PC-9 (cell line): ENCODE measurements around the gene OSGIN1.

ENCODE experiments used
- EZH2 ChIP-seq: fragments of 200-600 bp; sonication (generic); IDR thresholded peaks from 2 replicates; pipeline ENCODE4 v1.8.0; 2017; ENCODE audit warnings: antibody characterized with exemption, low read depth
- TF ChIP-seq, protein P1 (sequence below): fragments of 200-600 bp; sonication (generic); conservative IDR thresholded peaks from 2 replicates; pipeline ENCODE4 v1.6.1; 2017; ENCODE audit warnings: mixed run types, antibody characterized with exemption, mild to moderate bottlenecking, moderate library complexity

DNA sequence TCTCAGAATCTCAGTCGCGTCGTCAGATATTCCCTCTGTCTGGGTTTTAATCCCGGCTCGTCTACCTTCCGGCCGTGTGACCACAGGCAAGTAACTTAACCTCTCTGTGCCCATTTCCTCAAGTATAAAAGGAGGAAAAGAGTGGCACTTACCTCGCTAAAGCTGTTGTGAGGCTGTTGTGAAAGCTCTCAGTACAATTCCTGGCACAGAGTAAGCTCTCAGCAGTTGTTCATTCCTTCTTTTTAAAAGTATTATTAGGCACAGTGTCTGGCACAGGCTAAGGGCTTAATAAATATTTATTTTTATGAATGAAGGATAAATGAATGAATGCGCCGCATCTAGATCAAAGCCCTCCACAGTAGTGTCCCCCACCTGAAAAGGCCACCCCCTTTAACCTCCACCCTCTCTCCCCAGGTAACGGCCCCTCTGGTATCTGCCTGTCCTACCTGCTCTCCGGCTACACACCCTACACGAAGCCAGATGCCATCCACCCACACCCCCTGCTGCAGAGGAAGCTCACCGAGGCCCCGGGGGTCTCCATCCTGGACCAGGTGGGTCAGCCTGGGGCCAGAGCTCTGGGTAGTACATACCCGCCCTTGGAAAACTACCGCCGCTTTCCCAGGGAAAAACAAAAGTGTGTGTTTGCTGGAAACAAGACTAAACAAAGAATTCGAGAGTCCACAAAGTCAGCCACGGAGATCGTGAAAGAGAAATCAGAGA lies 6.0 kb downstream of the OSGIN1 start:
- no peak for TF ChIP-seq EZH2
- TF ChIP-seq, protein P1, sequence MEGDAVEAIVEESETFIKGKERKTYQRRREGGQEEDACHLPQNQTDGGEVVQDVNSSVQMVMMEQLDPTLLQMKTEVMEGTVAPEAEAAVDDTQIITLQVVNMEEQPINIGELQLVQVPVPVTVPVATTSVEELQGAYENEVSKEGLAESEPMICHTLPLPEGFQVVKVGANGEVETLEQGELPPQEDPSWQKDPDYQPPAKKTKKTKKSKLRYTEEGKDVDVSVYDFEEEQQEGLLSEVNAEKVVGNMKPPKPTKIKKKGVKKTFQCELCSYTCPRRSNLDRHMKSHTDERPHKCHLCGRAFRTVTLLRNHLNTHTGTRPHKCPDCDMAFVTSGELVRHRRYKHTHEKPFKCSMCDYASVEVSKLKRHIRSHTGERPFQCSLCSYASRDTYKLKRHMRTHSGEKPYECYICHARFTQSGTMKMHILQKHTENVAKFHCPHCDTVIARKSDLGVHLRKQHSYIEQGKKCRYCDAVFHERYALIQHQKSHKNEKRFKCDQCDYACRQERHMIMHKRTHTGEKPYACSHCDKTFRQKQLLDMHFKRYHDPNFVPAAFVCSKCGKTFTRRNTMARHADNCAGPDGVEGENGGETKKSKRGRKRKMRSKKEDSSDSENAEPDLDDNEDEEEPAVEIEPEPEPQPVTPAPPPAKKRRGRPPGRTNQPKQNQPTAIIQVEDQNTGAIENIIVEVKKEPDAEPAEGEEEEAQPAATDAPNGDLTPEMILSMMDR: no peak
